Activated T-helper 9 cell treated with anti-CD3 and anti-CD28 coated beads, Interleukin-2, amount 50 U/mL, for 16 hours (primary cell): Measurements from ENCODE around the gene SCARB2.
A peak's percentile ranks its signal among the peaks of the same experiment; 100 is the strongest.
"Not testable (repeated sequence)": the region's sequence is repeated elsewhere in the genome, so short reads cannot be mapped to it uniquely, and the experiment has no call there.

Source experiments
- DNase-seq: peaks from one replicate; pipeline ENCODE4 v3.0.0-alpha.2; 2020; ENCODE audit warnings: low read depth

Gene SCARB2

DNA sequence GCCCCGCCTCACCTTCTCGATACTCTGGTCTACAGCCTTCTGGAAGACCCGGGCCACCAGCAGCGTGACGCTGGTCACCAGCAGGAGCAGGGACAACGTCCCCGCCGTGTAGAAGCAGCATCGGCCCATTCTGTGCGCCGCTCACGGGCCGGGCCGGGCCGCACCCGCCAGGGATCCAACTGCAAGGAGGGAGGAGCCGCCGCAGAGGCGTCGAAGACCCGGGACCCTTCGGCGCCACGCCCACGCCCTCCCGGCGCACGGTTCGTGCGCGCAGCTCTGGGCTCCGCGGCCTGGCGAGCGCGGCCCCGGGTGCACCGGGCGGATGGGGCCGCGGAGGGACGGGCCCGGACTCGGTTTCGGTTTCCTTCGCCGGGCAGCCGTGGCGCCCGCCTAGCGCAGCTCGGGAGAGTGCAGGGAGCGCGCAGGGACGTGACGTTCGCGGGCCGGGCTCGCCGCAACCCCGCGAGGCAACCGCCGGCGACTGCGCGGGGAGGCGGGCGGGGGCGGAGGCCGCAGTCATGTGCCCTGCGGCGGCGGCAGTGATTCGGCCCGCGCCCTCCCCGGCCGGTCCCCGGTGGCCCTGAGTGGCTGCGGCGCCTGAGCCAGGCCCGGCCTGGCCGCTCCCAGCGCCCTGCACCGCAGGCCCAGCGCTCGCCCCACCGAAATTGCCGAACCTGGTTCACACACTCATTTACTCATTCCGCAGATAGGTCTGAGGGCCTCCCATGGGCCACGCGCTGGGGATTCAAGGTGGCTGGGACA lies at the start of gene SCARB2:
TSS of gene SCARB2 (minus strand) at position 410 of the 762 bp plus-strand sequence. CDS start at position 129, 281 bp downstream.
- peak; percentile 58 for DNase-seq

DNA sequence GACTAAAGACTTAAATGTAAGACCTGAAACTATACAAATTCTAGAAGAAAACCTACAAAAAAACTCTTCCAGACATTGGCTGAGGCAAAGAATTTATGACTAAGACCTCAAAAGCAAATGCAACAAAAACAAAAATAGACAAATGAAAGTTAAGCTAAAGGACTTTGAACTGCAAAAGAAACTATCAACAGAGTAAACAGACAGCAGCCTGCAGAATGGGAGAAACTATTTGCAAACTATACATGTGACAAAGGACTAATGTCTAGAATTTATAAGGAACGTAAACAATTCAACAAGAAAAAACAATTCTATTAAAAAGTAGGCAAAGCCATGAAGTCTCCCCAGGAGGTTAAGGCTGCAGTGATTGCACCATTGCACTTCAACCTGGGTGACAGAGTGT lies 46.9 kb upstream of the SCARB2 start:
- DNase-seq = no peak

GRCh38 chr4:76257824-76258223 lies 44.2 kb upstream of the SCARB2 start:
- no peak for DNase-seq

DNA sequence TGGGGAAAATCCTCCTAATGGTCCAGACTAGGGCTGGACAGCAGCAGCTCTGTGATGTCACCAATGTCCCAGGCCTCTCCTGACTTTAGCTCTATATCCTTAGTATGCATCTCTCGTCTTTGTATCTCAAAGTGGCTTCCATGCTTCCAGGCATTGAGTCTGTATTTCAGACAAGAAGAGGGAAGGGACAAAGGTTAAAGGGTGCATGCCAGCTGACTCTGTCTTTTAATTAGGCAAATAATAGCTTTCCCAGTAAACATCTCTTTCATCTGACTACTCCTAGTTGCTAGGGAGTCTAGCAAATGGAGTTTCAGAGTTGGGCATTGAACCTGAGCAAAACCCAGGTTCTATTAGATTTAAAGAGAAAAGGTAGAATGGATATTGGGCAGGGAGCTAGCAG lies 43.3 kb upstream of the SCARB2 start:
- DNase-seq = no peak

GRCh38 chr4:76256032-76256431 lies 42.4 kb upstream of the SCARB2 start:
- no peak for DNase-seq

DNA sequence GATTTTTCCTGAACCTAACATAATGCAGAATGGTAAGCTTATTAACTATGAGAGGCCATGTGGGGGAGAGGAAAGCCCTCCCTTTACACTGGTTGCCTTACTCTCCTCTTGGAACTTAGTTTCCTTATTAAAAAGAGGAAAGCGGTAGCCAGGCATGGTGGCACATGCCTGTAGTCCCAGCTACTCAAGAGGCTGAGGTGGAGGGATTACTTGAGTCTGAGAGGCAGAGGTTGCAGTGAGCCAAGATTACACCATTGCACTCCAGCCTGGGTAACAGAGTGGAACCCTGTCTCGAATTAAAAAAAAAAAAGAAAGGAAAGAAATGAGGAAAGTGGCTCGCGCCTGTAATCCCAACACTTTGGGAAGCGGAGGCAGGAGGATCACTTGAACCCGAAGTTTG lies 39.9 kb upstream of the SCARB2 start:
- no peak for DNase-seq

GRCh38 chr4:76252271-76252653 lies 38.6 kb upstream of the SCARB2 start:
- DNase-seq = no peak

GRCh38 chr4:76251441-76252270 lies 38.0 kb upstream of the SCARB2 start, which contains the start of gene FAM47E:
Gene FAM47E (plus strand): TSS chr4:76251721. CDS start chr4:76251747, 26 bp downstream.
- DNase-seq = peak; percentile 8

- no peak for DNase-seq
Observed at GRCh38 chr4:76250962-76251361, 37.3 kb upstream of the SCARB2 start.

DNA sequence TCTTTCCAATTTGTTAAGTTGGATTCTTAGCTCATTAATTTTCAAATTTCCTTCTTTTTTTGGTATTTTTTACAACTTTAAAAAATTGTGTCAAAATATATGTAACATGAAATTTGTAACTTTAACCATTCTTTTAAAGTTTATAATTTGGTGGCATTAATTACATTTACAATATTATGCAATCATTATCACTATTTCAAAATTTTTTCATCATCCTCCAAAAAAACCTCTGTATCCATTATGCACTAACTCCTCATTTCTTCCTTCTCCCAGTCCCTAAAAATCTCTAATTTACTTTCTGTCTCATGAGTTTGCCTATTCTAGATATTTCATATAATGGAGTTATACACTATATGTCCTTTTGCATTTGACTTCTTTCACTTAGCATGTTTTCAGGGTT lies 33.2 kb upstream of the SCARB2 start:
- no peak for DNase-seq

DNA sequence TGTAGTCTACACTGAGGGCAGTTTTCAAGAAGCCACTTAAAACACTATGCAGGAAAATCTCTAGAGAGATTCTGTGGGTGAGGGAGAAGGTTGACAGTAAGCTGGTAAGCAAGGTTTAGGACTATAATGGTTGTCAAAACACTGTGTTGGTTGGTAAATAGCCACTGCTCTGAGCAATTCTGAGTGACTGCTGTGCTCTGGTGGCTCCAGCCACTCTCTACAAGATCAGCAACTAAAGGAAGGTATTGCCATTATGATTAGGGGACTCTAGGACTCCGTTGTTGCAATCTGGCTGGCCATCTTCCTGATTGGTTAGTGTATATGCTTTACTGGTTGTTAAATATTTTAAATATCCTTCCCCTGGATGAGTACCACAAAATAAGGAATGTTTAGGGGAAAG lies 32.4 kb upstream of the SCARB2 start:
- no peak for DNase-seq

DNA sequence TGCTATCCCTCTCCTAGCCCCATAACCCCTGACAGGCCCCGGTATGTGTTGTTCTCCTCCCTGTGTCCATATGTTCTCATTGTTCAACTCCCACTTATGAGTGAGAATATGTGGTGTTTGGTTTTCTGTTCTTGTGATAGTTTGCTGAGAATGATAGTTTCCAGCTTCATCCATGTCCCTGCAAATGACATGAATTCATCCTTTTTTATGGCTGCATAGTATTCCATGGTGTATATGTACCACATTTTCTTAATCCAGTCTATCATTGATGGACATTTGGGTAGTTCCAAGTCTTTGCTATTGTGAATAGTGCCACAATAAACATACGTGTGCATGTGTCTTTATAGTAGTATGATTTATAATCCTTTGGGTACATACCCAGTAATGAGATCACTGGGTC lies 30.3 kb upstream of the SCARB2 start:
- DNase-seq = not testable (repeated sequence)

- DNase-seq = no peak
Observed at GRCh38 chr4:76240236-76240635, 26.6 kb upstream of the SCARB2 start.

DNA sequence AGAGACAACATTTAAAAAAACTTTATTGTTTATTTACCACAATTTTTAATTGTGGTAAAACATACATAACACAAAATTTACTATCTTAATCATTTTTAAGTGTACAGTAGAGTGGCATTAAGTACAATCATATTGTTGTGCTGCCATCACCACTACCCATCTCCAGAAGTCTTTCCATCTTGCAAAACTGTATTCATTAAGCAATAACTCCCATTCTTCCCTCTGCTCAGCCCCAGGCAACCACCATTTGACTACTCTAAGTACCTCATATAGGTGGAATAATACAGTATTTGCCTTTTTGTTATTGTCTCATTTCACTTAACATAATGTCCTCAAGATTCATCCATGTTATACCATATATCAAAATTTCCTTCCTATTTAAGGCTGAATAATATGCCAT lies 25.1 kb upstream of the SCARB2 start:
- no peak for DNase-seq

DNA sequence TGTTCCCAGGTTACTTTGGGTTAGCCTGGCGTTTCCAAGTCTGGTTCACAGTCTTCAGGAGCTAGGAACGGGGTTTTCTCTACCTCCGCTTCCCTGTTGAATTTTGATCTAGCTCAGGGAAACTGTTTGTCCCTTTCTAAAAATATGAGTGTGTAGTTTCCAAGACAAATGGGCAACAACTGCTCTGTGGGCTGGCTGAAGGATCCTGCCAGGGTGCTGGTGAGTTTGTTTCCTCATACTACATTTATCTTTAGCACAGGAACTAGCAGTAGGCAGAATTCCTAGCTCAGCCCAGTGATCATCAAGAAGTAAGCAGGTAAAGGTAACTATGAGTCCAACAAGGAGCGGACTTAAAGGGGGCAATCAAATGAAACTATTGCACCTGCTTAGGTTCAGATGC lies 24.6 kb upstream of the SCARB2 start:
- no peak for DNase-seq

DNA sequence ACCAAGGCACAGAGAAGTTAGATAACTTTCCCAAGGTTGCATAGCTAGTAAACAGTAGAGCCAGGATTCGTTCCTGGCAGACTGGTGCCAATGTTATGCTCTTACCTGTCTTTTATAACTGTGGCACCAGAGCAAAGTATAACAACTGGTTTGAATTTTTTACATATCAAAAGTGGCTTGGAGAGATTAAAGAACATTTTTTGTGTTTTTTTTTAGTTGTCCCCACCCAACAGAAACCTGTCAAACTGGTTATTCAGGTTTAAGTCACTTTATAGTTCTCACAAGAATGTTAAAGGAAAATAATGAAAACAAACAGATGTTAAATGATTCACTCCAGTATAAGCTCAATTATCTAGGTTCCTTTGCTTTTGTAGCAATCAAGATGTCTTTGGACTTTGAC lies 22.3 kb upstream of the SCARB2 start:
- DNase-seq = no peak

DNA sequence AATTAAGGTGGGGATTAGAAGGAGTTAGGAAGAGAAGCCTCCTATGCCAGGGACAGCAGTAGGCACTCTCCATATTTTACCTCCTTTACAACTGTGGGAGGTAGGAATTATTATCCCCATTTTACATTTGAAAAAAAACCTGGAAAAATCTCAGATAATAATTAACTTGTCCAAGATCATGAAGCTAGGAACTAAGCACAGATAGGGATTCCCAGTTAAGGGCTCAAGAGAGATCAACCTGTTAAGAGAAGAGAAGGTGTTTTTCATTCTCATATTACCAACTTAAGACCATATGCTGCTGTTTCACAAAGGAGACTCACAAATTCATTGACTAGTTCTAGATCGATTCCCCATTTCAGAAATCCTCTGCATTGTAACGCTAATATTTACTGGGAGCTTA lies 21.8 kb upstream of the SCARB2 start:
- no peak for DNase-seq

- DNase-seq = no peak
Observed at GRCh38 chr4:76234679-76235044, 21.0 kb upstream of the SCARB2 start.

DNA sequence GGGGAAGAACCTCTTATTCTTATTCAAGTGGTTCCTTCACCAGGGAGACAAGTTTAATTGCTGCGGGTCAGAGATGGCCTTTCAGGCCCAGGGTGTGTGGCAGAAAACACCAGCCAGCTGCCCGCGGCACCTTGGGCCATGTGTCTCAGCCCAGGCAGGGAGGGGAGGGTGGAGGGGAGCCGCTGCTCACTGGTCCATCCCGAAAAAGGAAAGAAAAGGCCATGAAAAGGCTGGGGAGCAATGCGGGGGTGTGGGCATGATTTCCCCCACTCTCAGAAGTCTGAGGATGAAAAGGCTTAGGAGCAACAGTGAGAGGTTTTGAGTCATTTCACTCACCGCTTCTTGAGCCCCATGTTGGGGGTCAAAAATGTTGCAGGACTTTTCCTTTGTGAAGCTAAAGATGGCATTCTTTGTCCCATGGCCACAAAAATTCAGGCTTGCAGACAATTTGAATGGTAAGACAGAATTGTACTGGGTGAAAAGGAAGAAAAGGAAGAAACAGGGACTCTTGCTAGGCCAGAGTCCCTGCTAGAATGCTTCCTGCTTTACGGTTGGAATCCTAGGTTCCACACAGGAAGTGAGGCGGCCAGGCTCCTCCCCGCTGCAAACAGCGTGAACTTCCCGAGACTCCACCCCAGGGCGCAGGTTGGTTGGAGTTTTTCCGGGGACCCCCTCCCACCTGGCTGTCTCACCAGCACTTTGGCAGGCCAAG lies 20.5 kb upstream of the SCARB2 start:
- DNase-seq = no peak

DNA sequence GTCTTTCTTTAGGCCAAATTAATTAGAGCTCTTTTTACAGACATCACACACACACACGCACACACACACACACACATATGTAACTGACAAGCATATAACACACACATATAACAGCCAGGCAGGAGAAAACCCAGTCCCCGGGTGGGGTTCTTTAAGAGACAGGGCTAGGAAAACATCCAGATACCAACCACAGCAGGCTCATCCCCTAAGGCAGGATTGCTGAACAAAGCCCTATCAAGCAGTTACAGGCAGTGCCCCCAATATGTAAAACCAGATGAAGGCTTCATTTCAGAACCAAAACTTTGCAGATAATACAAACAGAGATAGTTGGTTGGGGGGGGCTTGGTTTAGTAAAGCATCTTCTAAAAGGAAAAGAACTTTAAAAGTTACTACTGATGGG lies 19.9 kb upstream of the SCARB2 start:
- DNase-seq = no peak

DNA sequence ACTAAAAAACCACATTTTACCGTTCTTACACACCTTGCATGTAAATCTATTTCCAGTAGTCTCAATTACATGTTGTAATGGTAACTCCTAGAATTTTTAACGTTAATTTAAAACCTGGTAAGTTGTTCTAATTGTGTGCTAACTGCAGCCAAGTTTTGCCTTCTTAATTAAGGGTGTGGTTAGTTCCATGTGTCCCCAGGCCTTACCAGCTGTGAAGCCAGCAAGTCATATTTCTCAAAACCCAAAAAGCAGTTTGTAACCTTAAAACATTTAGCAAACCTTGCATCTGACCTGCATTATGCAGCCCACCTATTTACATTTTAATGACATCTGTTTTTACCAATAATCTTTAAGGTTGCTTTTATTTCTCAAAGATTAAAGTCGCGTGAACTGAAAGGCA lies 19.5 kb upstream of the SCARB2 start:
- no peak for DNase-seq

GRCh38 chr4:76232681-76233080 lies 19.1 kb upstream of the SCARB2 start:
- DNase-seq = no peak

DNA sequence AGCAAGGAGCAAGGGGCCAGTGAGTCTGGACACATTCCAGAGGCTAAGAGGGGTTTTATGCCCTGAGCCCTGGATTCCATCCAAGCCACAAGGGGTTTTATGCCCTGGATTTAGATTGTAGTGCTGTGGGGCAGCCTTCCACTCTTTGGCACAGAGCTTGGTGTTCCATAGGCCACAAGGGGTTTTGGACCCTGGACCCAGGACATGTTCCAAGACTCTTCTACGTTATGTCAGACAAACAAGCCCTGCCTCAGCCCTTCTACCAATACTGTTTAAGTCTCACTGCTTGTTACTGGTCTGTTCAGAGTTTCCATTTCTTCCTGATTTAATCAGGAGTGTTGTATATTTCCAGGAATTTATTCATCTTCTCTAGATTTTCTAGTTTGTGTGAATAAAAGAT lies 12.8 kb upstream of the SCARB2 start:
- no peak for DNase-seq
